HG02870 (cell line): Measurements from ENCODE around the gene C1QTNF12.
"Not testable (repeated sequence)": the region's sequence is repeated elsewhere in the genome, so short reads cannot be mapped to it uniquely, and the experiment has no call there.

Source experiments
- ATAC-seq: cut with Tn5 transposase; IDR thresholded peaks from one replicate; pipeline ENCODE4 v1.9.1; 2021; ENCODE audit warnings: mild to moderate bottlenecking, moderate library complexity; ENCODE audit not compliant: unreplicated experiment

Gene C1QTNF12

DNA sequence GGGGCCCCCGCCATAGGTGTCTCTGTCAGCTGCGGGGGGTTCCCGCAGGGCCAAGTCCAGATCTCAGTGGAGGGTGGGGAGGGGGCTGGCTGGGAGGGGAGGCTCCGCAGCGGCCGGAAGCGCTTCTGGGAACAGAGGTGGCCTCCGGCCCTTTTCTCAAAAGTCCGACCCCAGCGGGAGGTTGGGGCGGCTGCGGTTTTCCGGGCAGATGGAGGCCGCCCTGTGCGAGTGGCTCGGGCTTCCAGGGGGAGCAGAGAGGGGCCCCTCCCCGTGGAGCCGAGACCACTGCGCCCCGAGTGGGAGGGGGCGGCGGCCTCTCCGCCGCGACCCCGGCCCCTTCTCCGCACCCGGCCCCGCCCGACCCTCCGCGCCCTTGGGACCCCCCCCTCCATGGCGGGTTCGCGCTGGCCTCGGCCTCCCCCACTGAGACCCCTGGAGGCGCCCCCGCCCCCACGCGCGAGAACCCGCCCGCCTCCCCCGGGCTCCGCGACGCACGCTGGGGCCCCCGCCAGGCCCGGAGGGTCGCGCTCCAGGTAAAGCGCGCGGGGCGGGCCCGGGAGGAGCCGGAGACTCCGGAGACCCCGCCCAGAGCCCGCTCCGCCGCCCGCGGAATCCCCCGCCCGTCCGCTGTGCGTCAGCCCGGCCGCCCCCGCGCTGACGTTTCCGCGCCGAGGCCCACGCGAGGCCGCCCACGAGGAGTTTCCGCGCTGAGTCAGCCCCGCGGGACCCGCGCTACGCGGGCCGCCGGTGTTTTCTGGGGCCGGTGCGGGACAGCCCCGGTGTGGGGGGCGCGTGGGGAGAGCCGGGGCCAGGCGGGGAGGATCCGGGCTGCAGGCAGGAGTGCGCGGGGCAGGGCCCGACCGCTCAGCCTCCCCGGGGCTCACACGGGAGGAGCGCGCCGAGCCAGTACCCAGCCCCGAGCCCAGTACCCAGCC is 45.4 kb downstream of the C1QTNF12 start:
- no peak for ATAC-seq

DNA sequence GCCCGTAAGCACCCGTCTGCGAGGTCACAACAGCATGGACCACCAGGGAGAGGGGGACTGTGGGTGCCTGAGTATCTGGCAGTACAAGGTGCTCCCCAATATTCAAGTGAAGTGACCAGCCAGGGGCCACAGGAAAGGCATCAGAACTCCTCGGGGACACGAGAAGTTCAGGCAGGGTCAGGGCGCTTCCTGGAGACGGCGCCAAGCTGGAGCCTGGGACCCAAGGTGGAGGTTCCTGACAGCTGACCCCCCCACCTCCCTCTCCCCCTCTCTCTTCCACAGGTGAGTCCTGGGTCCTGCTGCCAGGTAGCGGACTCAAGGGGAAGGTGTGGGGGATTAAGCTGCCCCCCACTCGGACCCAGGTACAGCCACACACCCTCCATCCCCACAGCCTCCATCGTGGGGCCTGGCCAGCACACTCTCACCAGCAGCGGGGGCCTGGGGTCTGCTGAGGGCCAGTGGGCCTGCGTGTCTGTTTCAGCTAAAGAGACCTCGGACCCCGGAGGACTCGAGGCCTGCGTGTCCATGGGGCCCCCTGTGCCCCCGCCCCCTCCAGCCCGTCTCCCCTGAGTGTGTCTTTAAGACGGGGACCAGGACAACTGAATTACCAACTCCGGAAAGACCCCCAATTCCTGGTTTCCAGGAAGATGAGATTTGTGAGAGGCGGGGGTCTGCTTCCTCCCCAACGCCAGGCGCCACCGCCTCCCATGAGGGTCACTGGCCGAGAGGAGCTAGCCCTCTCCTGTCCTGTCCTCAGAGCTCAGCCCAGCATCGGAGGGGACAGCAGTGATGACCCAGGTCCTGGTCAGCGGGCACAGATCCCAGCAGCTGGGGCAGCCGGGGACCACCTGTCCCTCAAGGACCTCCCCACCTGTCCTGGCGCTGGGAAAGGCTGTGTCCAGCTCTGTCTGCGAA is 46.3 kb downstream of the C1QTNF12 start:
- no peak for ATAC-seq

DNA sequence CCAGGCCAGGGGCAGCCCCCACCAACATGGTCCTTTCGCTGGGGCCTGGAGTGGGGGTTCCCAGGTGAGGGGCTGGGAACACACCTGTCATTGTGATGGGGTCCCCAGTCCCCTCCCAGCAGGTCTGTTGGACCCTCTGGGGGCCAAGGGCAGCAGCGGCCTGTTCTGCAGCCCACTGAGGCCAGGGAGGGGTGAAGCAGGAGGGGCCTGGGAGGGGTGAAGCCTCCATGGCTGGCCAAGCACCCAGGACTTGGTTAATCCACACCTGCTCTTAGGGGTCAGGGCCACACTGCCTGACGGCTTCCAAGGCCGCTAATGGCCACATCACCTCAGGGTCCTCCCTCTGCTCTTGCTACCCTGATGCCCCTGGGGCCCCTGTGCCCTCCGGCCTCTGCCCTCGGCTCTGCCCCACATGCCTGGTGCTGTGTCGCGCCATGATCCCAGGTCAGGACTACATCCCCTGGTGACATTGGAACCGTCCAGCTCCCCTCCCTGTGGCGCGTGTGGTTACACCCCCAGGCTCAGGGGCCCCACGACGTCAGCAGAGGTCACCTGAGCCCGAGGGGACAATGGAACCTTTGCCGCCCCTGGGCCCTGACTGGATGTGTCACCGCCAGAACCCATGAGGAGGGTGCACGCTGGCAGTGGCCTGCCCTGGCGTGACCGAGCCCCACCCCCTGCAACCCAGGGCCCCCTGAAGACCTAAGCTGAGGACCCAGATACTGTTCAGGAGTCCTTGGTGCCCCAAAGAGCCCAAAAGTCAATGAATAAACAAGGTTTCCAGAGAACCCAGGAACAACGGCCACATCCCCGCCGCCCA is 47.2 kb downstream of the C1QTNF12 start:
- ATAC-seq, result no peak

DNA sequence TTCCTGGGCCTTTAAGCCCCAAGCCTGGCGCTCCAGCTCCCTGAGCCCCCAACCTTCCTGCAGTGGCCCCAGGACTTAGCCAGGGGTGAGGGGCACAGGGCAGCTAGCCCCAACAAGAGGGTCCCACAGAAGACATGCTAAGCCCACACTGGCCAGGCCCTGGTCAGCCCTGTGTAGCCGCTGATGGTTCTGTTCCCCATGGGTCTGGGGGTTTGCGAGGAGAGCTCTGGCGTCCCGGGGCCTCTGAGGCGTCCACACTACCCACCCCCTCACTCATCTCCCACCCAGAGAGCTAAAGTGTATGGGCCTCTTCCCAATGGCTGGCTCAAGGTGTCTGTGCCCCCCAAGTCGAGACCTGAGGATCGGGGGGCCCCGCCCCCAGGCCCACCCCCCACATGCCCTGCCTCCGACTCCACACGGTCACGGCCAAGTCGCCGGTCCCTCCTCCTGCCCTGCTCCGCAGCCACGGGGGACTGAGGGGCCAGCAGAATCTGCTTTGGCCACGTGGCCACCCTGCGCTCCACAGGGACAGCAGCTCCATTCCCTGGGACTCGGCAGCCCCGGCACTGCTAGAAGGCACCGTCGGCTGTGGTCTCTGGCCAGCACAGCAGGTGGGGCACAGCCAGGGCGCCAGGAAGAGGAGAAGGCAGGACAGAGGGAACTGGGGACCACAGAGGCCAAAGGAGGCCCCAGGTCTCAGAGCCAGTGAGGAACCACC is 47.9 kb downstream of the C1QTNF12 start:
- ATAC-seq, result no peak

DNA sequence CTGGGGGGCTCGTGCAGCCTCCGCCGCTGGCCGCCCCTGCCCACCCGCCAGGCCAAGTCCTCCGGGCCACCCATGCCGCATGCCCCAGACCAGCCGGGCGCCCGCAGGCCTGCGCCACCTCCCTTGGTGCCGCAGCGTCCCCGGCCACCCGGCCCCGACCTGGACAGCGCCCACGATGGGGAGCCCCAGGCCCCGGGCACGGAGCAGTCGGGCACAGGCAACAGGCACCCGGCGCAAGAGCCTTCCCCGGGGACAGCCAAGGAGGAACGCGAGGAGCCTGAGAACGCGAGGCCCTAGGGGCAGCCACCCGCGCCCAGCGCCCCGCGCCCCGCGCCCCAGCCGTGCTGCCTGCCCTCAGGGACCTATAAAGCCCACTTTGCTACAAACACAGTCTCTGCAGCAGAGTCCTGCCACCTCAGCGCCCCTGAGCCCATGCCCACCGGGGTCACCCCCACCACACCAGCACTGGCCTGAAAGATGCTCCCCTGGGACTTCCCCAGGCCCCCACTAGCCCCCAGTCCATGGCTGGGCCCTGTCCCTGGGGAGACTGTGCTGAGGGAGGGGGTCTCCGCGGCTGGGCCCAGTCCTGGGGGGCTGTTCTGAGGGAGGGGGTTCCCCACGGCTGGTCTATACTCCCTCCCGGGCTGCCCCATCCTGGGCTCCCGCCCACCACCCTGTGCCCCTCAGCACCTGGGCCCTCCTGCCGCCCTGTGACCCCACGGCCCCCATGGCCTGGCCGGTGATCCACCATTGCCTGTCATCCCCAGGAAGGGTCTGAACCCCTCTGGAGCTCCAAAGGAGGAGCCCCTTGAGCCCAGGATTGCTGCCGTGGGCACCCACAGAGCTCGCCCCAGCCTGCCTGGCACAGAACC is 48.7 kb downstream of the C1QTNF12 start:
- no peak for ATAC-seq

DNA sequence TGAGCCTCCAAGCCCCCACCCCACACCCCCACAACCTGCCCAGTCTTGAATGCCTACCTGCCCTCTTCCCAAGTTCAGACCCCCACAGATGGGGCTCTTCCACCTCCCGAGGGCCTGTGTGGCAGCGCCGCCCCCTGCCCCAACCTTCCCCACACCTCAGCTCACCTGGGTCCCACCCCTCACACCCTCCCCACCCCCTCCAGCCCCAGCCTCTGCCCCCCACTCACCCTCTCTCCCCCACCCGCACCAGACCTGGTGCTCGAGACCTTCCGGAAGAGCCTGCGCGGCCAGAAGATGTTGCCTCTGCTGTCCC is 49.4 kb downstream of the C1QTNF12 start:
- ATAC-seq, result no peak

DNA sequence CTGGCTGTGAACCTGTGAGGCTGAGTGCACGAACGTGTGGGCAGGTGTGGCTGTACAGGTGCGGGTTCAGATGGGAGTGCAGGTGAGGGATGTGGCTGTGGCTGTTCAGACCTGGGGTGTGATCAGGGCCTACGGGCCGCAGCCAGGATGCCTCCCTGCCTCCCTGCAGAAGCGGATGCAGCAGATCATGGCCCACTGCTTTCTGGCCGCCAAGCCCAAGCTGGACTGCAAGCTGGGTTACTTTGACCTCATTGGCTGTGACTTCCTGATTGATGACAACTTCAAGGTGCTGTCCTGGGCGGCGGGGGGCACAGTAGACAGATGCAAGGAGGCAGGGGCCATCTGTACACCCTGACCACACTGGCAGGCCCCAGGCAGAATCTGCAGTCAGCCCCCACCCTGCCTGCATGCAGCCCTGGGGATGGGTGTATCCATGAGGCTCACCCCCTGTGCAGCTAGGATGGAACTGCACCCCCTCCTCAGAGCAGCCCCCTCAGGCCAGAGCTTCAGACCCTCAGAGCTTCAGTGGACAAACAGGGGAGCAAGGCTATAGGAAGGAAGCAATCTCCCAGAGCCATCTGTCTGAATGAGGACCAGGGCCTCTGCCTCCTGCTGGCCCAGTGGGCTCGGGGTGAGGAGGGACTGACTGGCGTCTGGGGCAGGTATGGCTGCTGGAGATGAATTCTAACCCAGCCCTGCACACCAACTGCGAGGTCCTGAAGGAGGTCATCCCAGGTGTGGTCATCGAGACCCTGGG is 49.9 kb downstream of the C1QTNF12 start:
- ATAC-seq, result no peak

DNA sequence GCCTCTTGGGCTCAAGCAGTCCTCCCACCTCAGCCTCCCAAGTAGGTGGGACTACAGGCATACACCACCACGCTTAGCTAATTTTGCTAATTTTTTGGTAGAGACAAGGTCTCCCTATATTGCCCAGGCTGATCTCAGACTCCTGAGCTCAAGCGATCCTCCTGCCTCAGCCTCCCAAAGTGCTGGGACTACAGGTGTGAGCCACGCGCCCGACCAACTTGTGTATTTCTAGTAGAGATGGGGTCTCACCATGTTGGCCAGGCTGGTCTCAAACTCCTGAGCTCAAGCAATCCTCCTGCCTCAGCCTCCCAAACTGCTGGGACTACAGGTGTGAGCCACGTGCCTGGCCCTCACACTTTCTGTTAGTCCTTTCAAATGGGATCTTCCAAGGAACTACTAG is 50.8 kb downstream of the C1QTNF12 start:
- not testable (repeated sequence) for ATAC-seq

DNA sequence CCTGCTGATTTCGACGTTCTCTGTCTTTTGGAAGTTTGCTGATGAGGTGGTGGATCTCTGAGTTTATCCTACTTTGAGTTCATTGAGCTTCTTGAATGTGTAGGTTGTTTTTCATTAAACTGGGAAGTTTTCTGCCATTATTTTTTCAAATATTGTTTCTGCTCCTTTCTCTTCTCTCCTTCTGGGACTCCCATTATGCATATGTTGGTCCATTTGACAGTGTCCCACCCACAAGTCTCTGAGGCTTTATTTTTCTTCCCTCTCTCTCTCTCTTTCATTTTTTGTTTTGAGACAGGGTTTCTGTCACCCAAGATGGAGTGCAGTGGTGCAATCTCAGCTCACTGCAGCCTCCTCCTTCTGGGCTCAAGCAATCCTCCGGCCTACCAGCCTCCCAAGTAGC is 51.8 kb downstream of the C1QTNF12 start:
- ATAC-seq, result no peak
